T-helper 17 cell (primary cell): ENCODE results near the gene KLF7. TPM values are rescaled to one million over a fixed set of nuclear protein-coding genes. Genes with fewer than 3 reads are reported as not detected.

ENCODE experiments used
- ATAC-seq: fragments of 150-1000 bp; cut with Tn5 transposase; 2 replicates; pipeline ENCODE4 v1.10.0; 2021; ENCODE audit warnings: mild to moderate bottlenecking, moderate library complexity
- DNase-seq, 3 donors: peaks; one replicate each; pipeline versions ENCODE4 v3.0.0 to v3.0.0-alpha.2; 2020 to 2021
- H3K9me3 ChIP-seq: one replicate; pipeline ENCODE4 v1.7.0; 2013; ENCODE audit warnings: low read length, mild to moderate bottlenecking; ENCODE audit not compliant: control insufficient read depth, poor library complexity, severe bottlenecking
- H3K27ac Mint-ChIP-seq: one replicate; pipeline ENCODE4 v1.8.0; 2022; ENCODE audit warnings: mild to moderate bottlenecking, moderate library complexity, mixed read lengths
- H3K27me3 Mint-ChIP-seq: one replicate; pipeline ENCODE4 v1.8.0; 2022; ENCODE audit warnings: mixed read lengths
- H3K36me3 Mint-ChIP-seq: one replicate; pipeline ENCODE4 v1.8.0; 2022; ENCODE audit warnings: low read depth, mixed read lengths
- H3K4me1 Mint-ChIP-seq: one replicate; pipeline ENCODE4 v1.8.0; 2022; ENCODE audit warnings: mild to moderate bottlenecking, mixed read lengths
- H3K4me3 Mint-ChIP-seq: one replicate; pipeline ENCODE4 v1.8.0; 2022; ENCODE audit warnings: mild to moderate bottlenecking, moderate library complexity, mixed read lengths
- total RNA-seq, 4 donors: library from RNA in 2 of 4; stranded (reverse) in 2 of 4; gene quantifications; one replicate each; pipeline ENCODE4 v1.2.3 and lab custom pipeline; 2022 to 2026

The KLF7 gene
- total RNA-seq, 2 donors from 2014 or later = 38.1 to 53.3 TPM

DNA sequence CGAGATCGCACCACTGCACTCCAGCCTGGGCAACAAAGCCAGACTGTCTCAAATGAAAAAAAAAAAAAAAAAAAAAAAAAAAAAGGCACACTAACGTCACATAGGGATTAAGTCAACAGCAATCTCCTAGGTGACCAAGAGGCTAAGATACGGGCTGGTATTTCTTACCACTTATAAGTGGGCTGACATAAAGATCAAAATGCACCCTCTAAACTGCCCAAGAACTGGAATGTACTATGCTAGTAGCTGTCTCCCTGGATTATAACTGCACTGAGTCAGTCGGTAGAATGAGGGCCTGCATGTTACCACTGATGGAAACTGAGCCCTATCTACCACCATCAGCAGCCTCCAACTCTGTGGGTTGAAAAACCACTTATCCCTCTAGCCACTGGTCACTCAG is 80.6 kb downstream of the KLF7 start:
- Mint-ChIP-seq H3K36me3 (peaks cover 8% of the 10 kb centered on the region), H3K27me3 (no peaks in the 10 kb centered on the region), H3K4me3 (no peak overlapping the region), H3K4me1 (peaks cover 16% of the 10 kb centered on the region), H3K27ac (no peak overlapping the region)
- no peaks in the 10 kb centered on the region for H3K9me3 ChIP-seq
- DNase-seq (no peak), ATAC-seq (no peak)

DNA sequence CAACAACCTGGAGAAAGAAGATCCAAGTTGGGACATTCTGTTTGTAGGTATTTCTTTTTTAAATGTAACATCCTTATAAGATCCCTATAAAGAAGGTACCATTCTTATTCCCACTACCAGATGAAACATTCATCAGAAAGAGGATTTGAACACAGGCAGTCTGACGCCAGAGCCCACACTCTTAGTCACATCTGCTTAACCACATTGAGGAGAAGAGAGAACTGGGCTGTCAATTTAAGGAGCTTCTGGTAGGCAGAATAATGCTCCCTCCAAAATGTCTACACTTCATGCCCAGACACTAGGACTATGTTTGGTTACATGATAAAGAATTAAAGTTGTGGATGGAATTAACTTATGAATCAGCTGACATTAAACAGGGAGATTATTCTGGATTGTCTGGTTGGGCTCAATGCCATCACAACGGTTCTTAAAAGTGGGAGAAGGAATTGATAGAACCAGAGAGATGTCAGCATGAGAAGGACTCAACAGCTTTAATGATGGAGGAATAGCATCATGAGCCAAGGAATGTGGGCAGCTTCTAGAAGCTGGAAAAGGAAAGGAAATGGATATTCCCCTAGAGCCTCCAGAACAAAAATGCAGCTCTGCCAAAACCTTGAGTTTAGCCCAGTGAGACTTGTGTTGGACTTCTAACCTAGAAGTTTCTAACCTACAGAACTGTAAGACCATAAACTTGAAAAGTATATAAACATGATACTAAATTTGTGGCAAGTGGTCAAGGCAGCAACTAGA is 82.2 kb downstream of the KLF7 start:
- Mint-ChIP-seq H3K27me3 (no peaks in the 10 kb centered on the region), H3K4me1 (peaks cover 9% of the 10 kb centered on the region), H3K27ac (peak overlapping the region; percentile 24), H3K36me3 (peaks cover 8% of the 10 kb centered on the region), H3K4me3 (no peak overlapping the region)
- ATAC-seq (no peak), DNase-seq (no peak)
- no peaks in the 10 kb centered on the region for H3K9me3 ChIP-seq

DNA sequence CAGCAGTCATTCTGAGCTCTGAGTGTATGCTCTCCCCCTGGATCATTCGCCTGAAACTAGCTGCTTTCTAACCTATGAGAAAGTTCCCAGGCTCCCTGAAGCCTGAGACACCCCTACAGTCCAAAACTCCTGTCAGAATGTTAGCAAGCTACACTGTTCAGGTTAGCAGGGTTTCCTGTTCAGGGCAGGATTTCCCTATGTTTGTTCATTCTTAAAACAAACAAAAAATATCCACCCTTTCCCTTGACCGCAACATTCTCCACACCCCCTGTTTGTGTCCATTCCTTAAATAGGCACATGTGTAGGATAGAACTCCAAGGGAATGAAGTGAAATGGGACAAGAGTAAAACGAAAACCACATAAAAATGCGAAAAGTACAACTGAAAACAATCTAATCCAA is 83.1 kb downstream of the KLF7 start:
- H3K27me3 Mint-ChIP-seq = no peaks in the 10 kb centered on the region
- no peak for DNase-seq
- peaks cover 5% of the 10 kb centered on the region for H3K4me1 Mint-ChIP-seq
- peak overlapping the region; percentile 24 for H3K27ac Mint-ChIP-seq
- H3K36me3 Mint-ChIP-seq = peaks cover 8% of the 10 kb centered on the region
- H3K4me3 Mint-ChIP-seq = no peak overlapping the region
- ATAC-seq = no peak
- no peaks in the 10 kb centered on the region for H3K9me3 ChIP-seq

DNA sequence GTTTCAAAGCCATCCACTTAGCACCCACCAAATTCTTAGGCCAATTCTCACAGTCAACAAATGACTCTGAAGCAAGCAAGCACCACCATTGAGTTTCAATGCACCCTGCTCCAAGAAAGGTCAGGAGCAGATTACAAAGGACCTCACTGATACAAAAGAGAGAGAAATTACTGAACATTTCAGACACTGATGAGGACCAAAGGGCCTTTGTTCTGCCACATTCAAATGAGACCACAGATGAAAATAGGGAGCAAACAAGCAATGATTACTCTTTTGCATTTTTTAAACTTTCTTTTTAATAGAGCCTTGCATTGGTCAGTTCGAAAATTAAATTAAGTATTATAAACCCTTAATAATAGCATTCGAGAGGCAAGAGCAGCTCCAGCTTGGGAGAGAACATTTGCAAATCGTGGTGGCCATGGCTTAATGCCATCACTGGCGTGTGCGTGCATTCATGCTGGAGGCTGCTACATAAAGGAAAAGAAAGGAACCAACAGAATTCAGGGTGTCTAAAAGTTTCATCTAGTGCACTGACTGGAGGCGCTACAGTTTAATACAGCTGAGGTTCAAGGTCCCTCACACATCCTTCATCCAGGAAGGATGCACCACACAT is 87.5 kb downstream of the KLF7 start:
- H3K4me1 Mint-ChIP-seq = peaks cover 24% of the 10 kb centered on the region
- ATAC-seq = no peak
- peaks cover under 1% of the 10 kb centered on the region for H3K27me3 Mint-ChIP-seq
- DNase-seq = no peak
- no peaks in the 10 kb centered on the region for H3K9me3 ChIP-seq
- H3K36me3 Mint-ChIP-seq = peaks cover 3% of the 10 kb centered on the region
- H3K27ac Mint-ChIP-seq = no peak overlapping the region
- no peak overlapping the region for H3K4me3 Mint-ChIP-seq

DNA sequence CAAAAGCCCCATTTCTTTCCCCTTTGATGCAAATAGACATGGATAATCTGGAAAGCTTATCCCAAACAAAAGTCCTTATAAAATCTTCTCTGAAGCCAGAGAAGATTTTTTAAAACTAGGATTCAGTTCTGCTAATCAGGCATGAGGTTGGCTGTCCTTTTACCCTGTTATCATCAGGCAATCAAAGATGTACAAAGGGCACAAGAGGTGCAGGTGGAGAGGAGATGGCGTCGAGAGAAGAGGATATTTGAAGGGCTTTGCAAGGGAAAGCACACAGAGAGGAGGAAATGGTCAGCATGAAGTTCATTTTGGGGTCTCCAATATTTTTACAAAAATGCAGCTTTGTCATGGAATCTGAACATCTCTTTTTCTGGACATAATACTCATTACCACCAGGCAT is 88.5 kb downstream of the KLF7 start:
- H3K4me1 Mint-ChIP-seq = peaks cover 24% of the 10 kb centered on the region
- ATAC-seq = no peak
- H3K36me3 Mint-ChIP-seq = peaks cover 2% of the 10 kb centered on the region
- no peaks in the 10 kb centered on the region for H3K9me3 ChIP-seq
- peaks cover 11% of the 10 kb centered on the region for H3K27me3 Mint-ChIP-seq
- H3K4me3 Mint-ChIP-seq = no peak overlapping the region
- no peak overlapping the region for H3K27ac Mint-ChIP-seq
- no peak for DNase-seq

DNA sequence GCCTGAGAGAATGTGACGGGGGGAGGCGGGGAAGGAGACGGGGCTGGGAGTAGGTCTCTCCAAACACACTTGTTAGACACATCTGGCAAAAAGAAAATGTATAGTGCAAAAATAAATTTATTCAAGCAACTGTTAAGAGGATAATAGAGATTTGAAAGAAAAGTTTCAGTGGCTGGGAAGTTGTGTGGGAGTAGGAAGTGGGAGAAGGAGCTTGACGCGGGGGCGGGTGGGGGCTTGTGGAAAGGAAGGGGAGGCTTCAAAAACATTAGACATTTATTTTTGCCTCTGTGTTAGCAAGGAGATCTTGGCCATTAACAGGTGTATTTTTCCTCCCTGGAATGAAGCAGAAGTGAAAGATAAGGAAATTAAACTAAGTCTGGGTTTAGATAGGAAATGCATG is 90.3 kb downstream of the KLF7 start:
- ATAC-seq = no peak
- Mint-ChIP-seq H3K36me3 (no peaks in the 10 kb centered on the region), H3K27me3 (peaks cover 14% of the 10 kb centered on the region), H3K4me3 (no peak overlapping the region), H3K4me1 (peaks cover 24% of the 10 kb centered on the region), H3K27ac (peak overlapping the region; percentile 59)
- DNase-seq = no peak
- H3K9me3 ChIP-seq = no peaks in the 10 kb centered on the region

DNA sequence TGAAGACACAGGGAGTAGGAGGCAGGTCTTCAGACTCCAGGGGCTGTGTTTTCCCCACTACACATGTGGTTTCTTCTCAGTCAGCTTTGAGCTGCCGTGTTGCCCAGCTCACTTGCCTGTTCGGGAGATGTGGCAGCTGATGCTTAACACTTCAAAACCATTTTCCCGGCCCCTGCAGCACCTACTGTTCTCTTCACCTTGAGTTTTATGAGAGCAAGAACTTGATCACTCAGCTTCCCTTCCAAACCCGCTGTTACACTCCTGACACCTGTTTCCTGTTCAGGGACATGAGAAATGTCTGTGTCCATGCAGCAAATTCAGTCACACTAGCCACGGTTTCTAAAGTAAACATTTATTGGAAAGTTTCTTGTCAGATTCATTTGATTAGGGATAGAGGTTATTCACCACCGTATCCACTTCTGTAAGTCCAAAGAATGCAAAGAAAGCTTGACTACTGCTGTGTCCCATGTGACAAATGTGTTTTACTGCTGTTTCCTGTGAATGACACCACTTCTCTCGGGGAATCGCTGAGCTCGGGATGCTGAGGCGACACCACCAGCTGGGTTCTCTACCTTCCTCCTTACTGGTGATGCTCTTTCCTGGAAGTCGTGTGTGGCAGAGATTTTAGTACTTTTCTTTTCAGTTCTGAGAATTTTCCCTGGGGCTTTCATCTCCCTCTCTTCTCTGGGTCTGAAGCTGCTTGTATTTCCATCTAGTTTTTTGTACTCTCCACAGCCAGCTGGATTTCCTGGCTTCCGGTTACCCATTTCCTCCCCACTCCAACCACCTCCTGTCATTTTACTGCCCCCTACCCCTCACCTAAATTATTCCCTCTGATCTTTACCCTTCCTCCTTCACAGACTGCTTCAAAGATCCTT is 91.7 kb downstream of the KLF7 start:
- peak overlapping the region; percentile 59 for H3K27ac Mint-ChIP-seq
- ATAC-seq (peak; percentile 45), DNase-seq (no peak)
- no peaks in the 10 kb centered on the region for H3K36me3 Mint-ChIP-seq
- H3K4me1 Mint-ChIP-seq = peaks cover 24% of the 10 kb centered on the region
- peak overlapping the region; percentile 84 for H3K4me3 Mint-ChIP-seq
- no peaks in the 10 kb centered on the region for H3K9me3 ChIP-seq
- H3K27me3 Mint-ChIP-seq = peaks cover 16% of the 10 kb centered on the region

DNA sequence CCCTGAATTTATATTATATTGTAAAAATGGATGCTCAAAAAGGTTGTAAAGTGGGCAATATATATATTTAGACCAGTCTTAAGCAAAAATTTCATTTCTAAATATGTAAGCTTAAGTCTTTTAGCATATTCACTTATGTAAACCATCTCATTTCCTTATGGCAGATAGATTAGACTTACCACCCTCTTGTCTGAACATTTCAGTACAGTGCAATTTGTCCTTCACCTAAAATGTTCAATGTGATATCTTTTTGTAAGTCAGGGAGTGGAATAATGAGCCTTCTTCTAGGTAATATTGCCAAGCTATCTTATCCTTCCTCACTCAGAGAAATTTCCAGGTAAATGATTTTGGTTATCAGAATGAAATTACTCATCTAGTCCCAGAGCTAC is 92.3 kb downstream of the KLF7 start:
- peak overlapping the region; percentile 84 for H3K4me3 Mint-ChIP-seq
- H3K36me3 Mint-ChIP-seq = no peaks in the 10 kb centered on the region
- peaks cover 16% of the 10 kb centered on the region for H3K27me3 Mint-ChIP-seq
- ATAC-seq (peak; percentile 18), DNase-seq (no peak)
- no peaks in the 10 kb centered on the region for H3K9me3 ChIP-seq
- peaks cover 24% of the 10 kb centered on the region for H3K4me1 Mint-ChIP-seq
- peak overlapping the region; percentile 14 for H3K27ac Mint-ChIP-seq

DNA sequence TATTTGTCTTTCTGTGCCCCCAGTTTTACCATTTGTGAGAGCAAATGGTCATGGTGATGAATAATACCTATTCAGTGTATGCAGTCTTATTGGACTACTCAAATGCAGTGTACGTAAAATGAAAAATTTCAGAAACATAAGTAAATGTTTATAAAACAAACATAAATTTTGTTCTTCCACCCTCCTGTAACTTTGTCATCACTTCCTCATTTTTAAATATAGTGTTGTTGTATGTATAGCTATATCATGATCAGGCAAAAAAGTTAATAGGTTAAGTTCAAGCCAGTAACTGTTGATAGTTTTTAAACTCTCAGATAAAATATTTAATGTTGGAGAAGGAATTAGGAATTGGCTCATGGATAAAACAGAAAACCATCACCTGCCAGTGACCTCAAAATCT is 93.2 kb downstream of the KLF7 start:
- Mint-ChIP-seq H3K4me3 (no peak overlapping the region), H3K27me3 (peaks cover 16% of the 10 kb centered on the region), H3K36me3 (no peaks in the 10 kb centered on the region), H3K4me1 (peaks cover 24% of the 10 kb centered on the region), H3K27ac (peak overlapping the region; percentile 14)
- DNase-seq = no peak
- no peak for ATAC-seq
- H3K9me3 ChIP-seq = no peaks in the 10 kb centered on the region

DNA sequence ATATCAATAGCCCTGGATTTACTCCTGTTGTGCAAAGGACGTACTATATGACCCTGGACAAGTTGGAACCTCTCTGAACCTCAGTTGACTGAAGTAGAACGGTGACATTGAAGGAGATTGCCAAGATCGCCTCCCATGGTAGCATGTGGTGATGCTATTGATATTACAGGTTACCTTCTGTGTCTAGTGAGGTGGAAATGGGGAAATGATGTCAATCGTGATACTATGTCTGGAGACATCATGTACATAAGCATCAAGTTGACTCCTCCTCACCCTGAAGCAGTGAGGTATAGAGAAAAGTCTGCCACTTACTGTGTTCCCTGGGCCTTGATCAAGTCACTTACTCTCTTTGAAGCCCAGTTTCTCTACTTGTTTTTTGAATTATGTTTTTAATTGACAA is 93.9 kb downstream of the KLF7 start:
- DNase-seq (no peak), ATAC-seq (peak; percentile 61)
- Mint-ChIP-seq H3K27me3 (peaks cover 16% of the 10 kb centered on the region), H3K36me3 (no peaks in the 10 kb centered on the region), H3K4me3 (no peak overlapping the region), H3K4me1 (peaks cover 24% of the 10 kb centered on the region), H3K27ac (no peak overlapping the region)
- no peaks in the 10 kb centered on the region for H3K9me3 ChIP-seq

DNA sequence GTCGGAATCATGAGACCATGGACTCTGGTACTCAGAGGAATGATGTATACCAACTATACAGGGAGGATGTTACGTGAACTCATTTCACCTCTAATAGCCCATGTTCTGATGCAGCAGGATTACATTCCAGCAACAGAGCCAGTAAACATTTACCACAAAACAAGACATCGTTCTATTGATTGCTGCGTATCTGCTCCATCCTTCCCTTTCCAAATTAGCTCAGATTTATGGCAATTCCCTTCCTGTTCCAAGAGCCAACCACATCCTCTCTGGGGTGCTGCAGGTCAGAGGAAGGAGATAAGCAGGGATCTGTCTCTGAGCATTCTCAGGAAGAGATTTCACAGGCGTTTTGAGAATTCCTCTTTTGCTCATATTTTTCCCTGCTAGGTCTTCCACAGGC is 98.3 kb downstream of the KLF7 start:
- H3K27ac Mint-ChIP-seq = no peak overlapping the region
- H3K4me1 Mint-ChIP-seq = no peaks in the 10 kb centered on the region
- H3K4me3 Mint-ChIP-seq = no peak overlapping the region
- H3K9me3 ChIP-seq = no peaks in the 10 kb centered on the region
- ATAC-seq = no peak
- no peak for DNase-seq
- H3K36me3 Mint-ChIP-seq = peaks cover 1% of the 10 kb centered on the region
- peaks cover 13% of the 10 kb centered on the region for H3K27me3 Mint-ChIP-seq

DNA sequence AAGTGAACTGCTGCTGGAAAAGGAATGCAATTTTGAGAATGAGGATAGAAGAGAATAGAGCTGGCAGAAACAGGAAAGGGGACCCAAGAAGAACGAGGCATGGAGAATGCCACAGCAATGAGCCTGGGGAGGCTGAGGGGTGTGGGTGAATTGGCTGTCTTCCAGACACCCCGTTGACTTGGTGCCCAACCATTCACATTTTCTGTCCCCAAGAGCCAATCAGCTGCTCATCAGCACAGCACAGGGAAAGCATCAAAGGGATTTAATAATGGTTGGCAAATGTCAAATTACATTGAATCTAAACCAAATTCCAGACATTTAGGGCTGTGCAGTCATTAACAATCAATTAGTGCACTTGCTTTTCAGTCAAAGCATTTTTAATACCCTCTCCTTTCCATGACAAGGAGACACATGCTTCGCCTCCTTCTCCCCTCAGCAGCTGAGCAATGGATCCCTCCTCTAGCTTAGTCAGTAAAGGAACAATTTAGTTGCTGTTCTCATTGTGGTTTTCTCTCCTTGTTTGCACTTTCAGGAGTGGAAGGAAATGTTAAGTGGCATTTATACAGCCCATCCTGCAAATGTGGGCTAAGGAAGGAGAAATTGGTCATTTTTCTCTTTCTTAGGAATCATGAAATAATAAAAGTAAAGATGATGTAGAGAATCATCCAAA is 98.8 kb downstream of the KLF7 start:
- DNase-seq = no peak

DNA sequence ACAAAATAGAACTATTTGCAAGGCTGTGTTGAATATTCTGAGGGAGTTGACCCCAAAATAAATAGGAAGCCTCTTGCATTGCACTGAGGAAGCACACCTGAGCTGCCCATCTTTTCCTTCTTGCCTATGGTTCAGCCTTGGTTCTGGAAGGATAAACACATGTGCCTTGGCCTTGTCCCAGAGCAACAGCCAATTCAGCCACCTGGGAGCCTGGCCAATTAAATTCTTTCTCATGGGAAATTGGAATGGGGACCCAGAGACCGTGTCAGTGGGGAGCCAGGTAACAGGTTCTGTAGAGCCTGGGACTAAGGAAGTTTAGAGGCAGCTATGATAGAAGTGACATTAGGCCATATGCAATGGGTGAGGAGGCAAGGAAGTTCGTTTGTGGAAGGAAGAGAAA is 99.6 kb downstream of the KLF7 start:
- ATAC-seq (no peak), DNase-seq (no peak)
- Mint-ChIP-seq H3K27me3 (peaks cover 11% of the 10 kb centered on the region), H3K36me3 (peaks cover 3% of the 10 kb centered on the region), H3K27ac (peak overlapping the region; percentile 5), H3K4me3 (no peak overlapping the region), H3K4me1 (no peaks in the 10 kb centered on the region)
- no peaks in the 10 kb centered on the region for H3K9me3 ChIP-seq

More for the DNA sequence above, 98.8 kb downstream of the KLF7 start:
- H3K4me3 Mint-ChIP-seq = no peak overlapping the region
- peaks cover 3% of the 10 kb centered on the region for H3K36me3 Mint-ChIP-seq
- no peak overlapping the region for H3K27ac Mint-ChIP-seq
- H3K9me3 ChIP-seq = no peaks in the 10 kb centered on the region
- no peaks in the 10 kb centered on the region for H3K4me1 Mint-ChIP-seq
- peaks cover 11% of the 10 kb centered on the region for H3K27me3 Mint-ChIP-seq
- no peak for ATAC-seq
